ENCODE measurements around the gene RNF13. TPM values are rescaled to one million over a fixed set of nuclear protein-coding genes. Genes with fewer than 3 reads are reported as not detected.
"Not testable (repeated sequence)": the region's sequence is repeated elsewhere in the genome, so short reads cannot be mapped to it uniquely, and the experiment has no call there.

Gene RNF13
- total RNA-seq, 4 donors from 2014 or later: 48.3 to 63.6 (median 56.9) TPM

GRCh38 chr3:149971403-149972075, 158.5 kb downstream of the RNF13 start:
- Histone ChIP-seq H3K27me3 (no peaks in the 10 kb centered on the region), H3K36me3 (peaks cover 0 to 4% of the 10 kb centered on the region in 2 donors), H3K4me1 (peaks cover 13 to 16% of the 10 kb centered on the region in 2 donors), H3K27ac (peak overlapping the region; percentile 89 to 97 (median 97)), H3K9me3 (no peaks in the 10 kb centered on the region), H3K4me3 (peak overlapping the region; percentile 68 to 85 (median 81))
- in situ Hi-C loops (cut with MboI; ENCODE audit: low sequenced_read_pairs in 4 of 4) (loop anchor here in 2 of 4 donors (5.0 to 10.0 kb wide), 2 partner anchors 211 to 213 kb away; no protein-coding TSS in a partner anchor), intact Hi-C loops (cut with DNase I; ENCODE audit: low total_unique reads) (loop anchor here (1.0 to 10.0 kb wide), 6 partner anchors 65 to 957 kb away; partner anchors contain the start of genes EIF2A, RNF13, SERP1 and TSC22D2)
- DNase-seq (peak; percentile 61 to 74), ATAC-seq (peak; percentile 16 to 18)
- peak in 1 of 2 donors; percentile 75 for TF ChIP-seq POLR2A (IDR thresholded peaks at IDR 0.05)
- TF ChIP-seq, protein P1, sequence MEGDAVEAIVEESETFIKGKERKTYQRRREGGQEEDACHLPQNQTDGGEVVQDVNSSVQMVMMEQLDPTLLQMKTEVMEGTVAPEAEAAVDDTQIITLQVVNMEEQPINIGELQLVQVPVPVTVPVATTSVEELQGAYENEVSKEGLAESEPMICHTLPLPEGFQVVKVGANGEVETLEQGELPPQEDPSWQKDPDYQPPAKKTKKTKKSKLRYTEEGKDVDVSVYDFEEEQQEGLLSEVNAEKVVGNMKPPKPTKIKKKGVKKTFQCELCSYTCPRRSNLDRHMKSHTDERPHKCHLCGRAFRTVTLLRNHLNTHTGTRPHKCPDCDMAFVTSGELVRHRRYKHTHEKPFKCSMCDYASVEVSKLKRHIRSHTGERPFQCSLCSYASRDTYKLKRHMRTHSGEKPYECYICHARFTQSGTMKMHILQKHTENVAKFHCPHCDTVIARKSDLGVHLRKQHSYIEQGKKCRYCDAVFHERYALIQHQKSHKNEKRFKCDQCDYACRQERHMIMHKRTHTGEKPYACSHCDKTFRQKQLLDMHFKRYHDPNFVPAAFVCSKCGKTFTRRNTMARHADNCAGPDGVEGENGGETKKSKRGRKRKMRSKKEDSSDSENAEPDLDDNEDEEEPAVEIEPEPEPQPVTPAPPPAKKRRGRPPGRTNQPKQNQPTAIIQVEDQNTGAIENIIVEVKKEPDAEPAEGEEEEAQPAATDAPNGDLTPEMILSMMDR (IDR thresholded peaks at IDR 0.05 in 4 of 5, conservative IDR thresholded peaks at IDR 0.05 in 1 of 5): no peak

DNA sequence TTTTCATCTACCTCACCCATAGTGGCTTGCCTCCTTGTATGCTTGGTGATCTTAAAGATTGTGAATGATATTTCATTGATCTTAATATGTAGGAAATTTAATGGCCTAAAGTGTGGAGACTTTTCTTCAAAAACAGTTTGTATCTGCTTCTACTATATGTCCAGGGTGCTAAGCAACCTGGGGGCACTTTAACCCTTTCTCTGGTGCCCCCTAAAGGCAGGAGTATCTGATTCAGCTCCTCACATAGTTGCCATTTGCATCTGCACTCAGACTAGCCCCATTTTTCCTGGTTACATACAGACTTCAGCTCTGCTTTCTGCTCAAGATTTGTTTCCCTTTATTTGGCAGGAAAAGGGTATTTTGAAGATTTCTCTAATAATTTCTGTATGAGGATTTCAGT, 162.9 kb downstream of the RNF13 start:
- H3K36me3 ChIP-seq: no peaks in the 10 kb centered on the region
- no peak for DNase-seq
- in situ Hi-C loops (cut with MboI; ENCODE audit: low sequenced_read_pairs in 4 of 4): loop anchor here in 2 of 4 donors (5.0 to 10.0 kb wide), 2 partner anchors 51 to 209 kb away; no protein-coding TSS in a partner anchor
- no peak overlapping the region for H3K4me3 ChIP-seq
- no peak for TF ChIP-seq POLR2A (IDR thresholded peaks at IDR 0.05)
- TF ChIP-seq, protein P1 (IDR thresholded peaks at IDR 0.05 in 4 of 5, conservative IDR thresholded peaks at IDR 0.05 in 1 of 5): no peak
- ATAC-seq: no peak
- H3K9me3 ChIP-seq: no peaks in the 10 kb centered on the region
- intact Hi-C loops (cut with DNase I; ENCODE audit: low total_unique reads): loop anchor here (10.0 kb wide), 2 partner anchors 569 to 961 kb away; partner anchors contain the start of genes EIF2A and SERP1
- H3K27ac ChIP-seq: peak overlapping the region; percentile 5 to 97 (median 62)
- no peaks in the 10 kb centered on the region for H3K27me3 ChIP-seq
- H3K4me1 ChIP-seq: peaks cover 27 to 32% of the 10 kb centered on the region in 2 donors

DNA sequence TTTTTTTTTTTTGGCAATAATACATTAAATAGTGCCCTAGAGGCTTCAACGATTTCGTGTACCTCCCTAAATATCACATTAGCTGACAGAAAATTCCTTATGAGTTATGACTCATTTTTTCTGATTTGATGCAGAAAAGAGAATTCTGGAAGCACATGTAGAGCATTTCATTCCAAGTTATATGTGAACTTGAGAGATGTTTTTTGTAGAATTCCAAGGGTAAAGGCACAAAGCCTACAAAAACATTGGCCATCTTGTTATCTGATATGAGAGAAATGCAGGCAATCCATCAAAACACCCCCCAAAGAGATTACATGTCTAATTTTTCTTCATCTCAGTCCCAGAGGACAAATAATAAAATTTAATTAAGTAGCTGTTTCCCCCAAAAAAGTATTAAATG, 164.4 kb downstream of the RNF13 start:
- no peaks in the 10 kb centered on the region for H3K36me3 ChIP-seq
- peaks cover 27 to 32% of the 10 kb centered on the region in 2 donors for H3K4me1 ChIP-seq
- H3K27me3 ChIP-seq: no peaks in the 10 kb centered on the region
- no peak for TF ChIP-seq POLR2A (IDR thresholded peaks at IDR 0.05)
- TF ChIP-seq, protein P1 (IDR thresholded peaks at IDR 0.05 in 4 of 5, conservative IDR thresholded peaks at IDR 0.05 in 1 of 5): no peak
- no peak overlapping the region for H3K4me3 ChIP-seq
- in situ Hi-C loops (cut with MboI; ENCODE audit: low sequenced_read_pairs in 4 of 4): loop anchor here in 2 of 4 donors (5.0 to 10.0 kb wide), 2 partner anchors 50 to 207 kb away; no protein-coding TSS in a partner anchor
- H3K27ac ChIP-seq: peak overlapping the region; percentile 5 to 97 (median 62)
- no peak for ATAC-seq
- intact Hi-C loops (cut with DNase I; ENCODE audit: low total_unique reads): loop anchor here (10.0 kb wide), 2 partner anchors 567 to 963 kb away; partner anchors contain the start of genes EIF2A and SERP1
- H3K9me3 ChIP-seq: no peaks in the 10 kb centered on the region
- no peak for DNase-seq

DNA sequence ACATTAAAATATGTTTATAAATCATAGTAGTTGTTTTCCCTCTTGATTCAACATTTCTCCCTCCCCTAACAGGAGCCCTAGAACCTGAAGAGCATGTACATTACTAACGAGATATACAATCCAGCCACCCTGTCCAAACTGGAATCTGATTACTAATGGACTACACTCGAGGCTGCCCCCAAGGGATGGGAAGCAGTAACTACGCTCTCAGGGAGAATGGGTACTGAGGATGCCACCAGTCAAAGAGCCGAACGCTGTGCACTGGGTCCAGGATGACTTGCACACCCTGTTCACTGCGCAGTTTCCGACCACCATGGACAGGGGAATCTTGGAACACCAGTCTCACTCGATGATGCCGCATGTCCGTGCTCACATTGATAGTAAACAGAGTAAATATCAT, 169.0 kb downstream of the RNF13 start:
- H3K27ac ChIP-seq; DNase-seq; intact Hi-C loops (cut with DNase I; ENCODE audit: low total_unique reads); H3K36me3 ChIP-seq; in situ Hi-C loops (cut with MboI; ENCODE audit: low sequenced_read_pairs in 4 of 4); H3K4me3 ChIP-seq; H3K9me3 ChIP-seq; H3K27me3 ChIP-seq: not testable (repeated sequence)
- peak in 1 of 2 donors; percentile 87 for ATAC-seq
- H3K4me1 ChIP-seq: peaks cover 12 to 19% of the 10 kb centered on the region in 2 donors

DNA sequence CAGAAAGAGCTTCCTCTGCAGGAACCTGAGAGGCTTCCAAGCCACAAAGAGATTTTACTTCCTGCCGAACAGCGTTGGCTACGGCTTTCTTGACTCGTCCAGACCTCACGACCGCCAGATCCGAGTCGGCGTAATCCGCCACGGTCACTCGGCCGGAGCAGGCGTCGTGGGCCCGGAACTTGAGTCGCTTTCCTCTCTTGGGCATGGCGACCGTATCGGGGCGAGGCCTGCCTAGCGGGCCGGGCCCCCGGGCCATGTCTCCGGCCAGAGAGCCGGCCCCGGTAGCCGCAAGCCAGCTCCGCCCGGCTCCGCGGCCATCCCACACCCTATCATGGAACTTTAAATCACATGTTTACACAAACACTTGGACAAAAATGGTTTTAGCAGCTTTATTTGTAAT, 170.0 kb downstream of the RNF13 start:
- H3K27me3 ChIP-seq; H3K4me3 ChIP-seq; ATAC-seq; H3K27ac ChIP-seq; H3K9me3 ChIP-seq; DNase-seq; in situ Hi-C loops (cut with MboI; ENCODE audit: low sequenced_read_pairs in 4 of 4); H3K4me1 ChIP-seq; intact Hi-C loops (cut with DNase I; ENCODE audit: low total_unique reads); H3K36me3 ChIP-seq: not testable (repeated sequence)

Data from gastrocnemius medialis (tissue), 4 donors.